Common myeloid progenitor, CD34-positive (primary cell): ENCODE data around the gene DLGAP3.

Source experiments
- CTCF ChIA-PET: fragments of 350-600 bp; sonication (Branson Sonifier 250); formaldehyde crosslinking; loops from one replicate; lab custom pipeline; 2021; ENCODE audit warnings: antibody characterized with exemption; lab: Charles Lee
- POLR2A ChIA-PET: fragments of 350-600 bp; sonication (Branson Sonifier 250); formaldehyde crosslinking; loops from one replicate; lab custom pipeline; 2021; ENCODE audit warnings: antibody characterized with exemption; lab: Charles Lee
- DNase-seq, 3 donors: peaks; one replicate each; pipeline versions ENCODE4 v3.0.0 to v3.0.0-alpha.2; 2013
- H3K27ac ChIP-seq, 2 experiments: 1 replicate in 1 of 2; 2 replicates in 1 of 2; pipeline ENCODE4 v1.7.0; 2013; ENCODE audit warnings: inconsistent platforms in 2 of 2, low read length in 2 of 2, mild to moderate bottlenecking in 2 of 2, low read depth in 1 of 2, moderate library complexity in 1 of 2; ENCODE audit not compliant: severe bottlenecking in 2 of 2, insufficient read depth in 1 of 2, poor library complexity in 1 of 2
- H3K27me3 ChIP-seq, 5 experiments: replicated peaks in 2 of 5; 1 replicate in 3 of 5; 2 replicates in 2 of 5; pipeline versions ENCODE4 v1.6.1 to v1.7.0; 2013; ENCODE audit warnings: low read length in 4 of 5, mild to moderate bottlenecking in 2 of 5, moderate library complexity in 2 of 5, inconsistent platforms in 1 of 5; ENCODE audit not compliant: insufficient read depth in 5 of 5, control insufficient read depth in 4 of 5
- H3K36me3 ChIP-seq, 4 experiments: 1 replicate in 2 of 4; 2 replicates in 2 of 4; pipeline versions ENCODE4 v1.6.1 to v1.7.0; 2013; ENCODE audit warnings: low read length in 3 of 4, control low read depth in 1 of 4, mild to moderate bottlenecking in 1 of 4; ENCODE audit not compliant: control insufficient read depth in 4 of 4, insufficient read depth in 4 of 4
- H3K4me1 ChIP-seq, 4 experiments: 1 replicate in 3 of 4; 2 replicates in 1 of 4; pipeline versions ENCODE4 v1.6.1 to v1.7.1; 2013; ENCODE audit warnings: low read length in 3 of 4, mild to moderate bottlenecking in 3 of 4, control low read depth in 1 of 4, inconsistent platforms in 1 of 4, moderate library complexity in 1 of 4; ENCODE audit not compliant: control insufficient read depth in 4 of 4, insufficient read depth in 4 of 4; ENCODE audit errors: control extremely low read depth in 1 of 4
- H3K4me3 ChIP-seq, 7 experiments: 1 replicate in 4 of 7; 2 replicates in 3 of 7; pipeline versions ENCODE4 v1.5.1 to v1.7.0; 2013; ENCODE audit warnings: mild to moderate bottlenecking in 7 of 7, low read length in 6 of 7, moderate library complexity in 6 of 7, inconsistent platforms in 2 of 7, low read depth in 2 of 7, control low read depth in 1 of 7; ENCODE audit not compliant: insufficient read depth in 4 of 7, control insufficient read depth in 1 of 7; ENCODE audit errors: extremely low read depth in 1 of 7
- H3K9me3 ChIP-seq, 5 experiments: 1 replicate in 4 of 5; 2 replicates in 1 of 5; pipeline versions ENCODE4 v1.6.1 to v1.7.1; 2013; ENCODE audit warnings: low read length in 4 of 5, mild to moderate bottlenecking in 2 of 5, inconsistent platforms in 1 of 5, low read depth in 1 of 5, moderate library complexity in 1 of 5; ENCODE audit not compliant: control insufficient read depth in 4 of 5, insufficient read depth in 2 of 5; ENCODE audit errors: control extremely low read depth in 1 of 5
- WGBS: methylation state at CpG from one replicate; pipeline ENCODE4 v1.1.5; 2013; ENCODE audit not compliant: insufficient coverage; 5-methylcytosine and 5-hydroxymethylcytosine counted together

Gene DLGAP3

GRCh38 chr1:34929853-34930701 lies 627 bp upstream of the DLGAP3 start:
- peaks cover 0 to 17% (median 15%) of the 10 kb centered on the region in 4 experiments for H3K4me1 ChIP-seq
- no peaks in the 10 kb centered on the region for H3K9me3 ChIP-seq
- H3K4me3 ChIP-seq = peak overlapping the region in 6 of 7 experiments; percentile 19 to 72 (median 54)
- POLR2A ChIA-PET = no interaction called here
- DNase-seq = peak in 1 of 3 donors; percentile 6
- H3K27me3 ChIP-seq = peaks cover 17 to 84% (median 30%) of the 10 kb centered on the region in 5 experiments
- WGBS = 2% methylated on average over 35 of the region's 61 CpGs
- H3K27ac ChIP-seq = no peak overlapping the region
- CTCF ChIA-PET = interaction anchor here (1.3 kb wide), 1 partner anchor 7 kb away, joined by 4 read pairs; no protein-coding TSS in a partner anchor
- H3K36me3 ChIP-seq = no peaks in the 10 kb centered on the region

GRCh38 chr1:34928699-34929496 lies 552 bp downstream of the DLGAP3 start:
- 2% methylated on average over 47 of the region's 66 CpGs for WGBS
- ChIA-PET POLR2A (interaction anchor here (0.6 kb wide), 1 partner anchor 67 kb away, joined by 3 read pairs; no protein-coding TSS in a partner anchor), CTCF (interaction anchor here (1.0 to 1.3 kb wide), 2 partner anchors 8 to 62 kb away, joined by 3 to 4 read pairs; no protein-coding TSS in a partner anchor)
- H3K36me3 ChIP-seq = no peaks in the 10 kb centered on the region
- H3K4me3 ChIP-seq = peak overlapping the region; percentile 1 to 72 (median 55)
- DNase-seq = peak in 2 of 3 donors; percentile 65 to 79
- peaks cover 0 to 17% (median 15%) of the 10 kb centered on the region in 4 experiments for H3K4me1 ChIP-seq
- peaks cover 14 to 89% (median 30%) of the 10 kb centered on the region in 5 experiments for H3K27me3 ChIP-seq
- no peak overlapping the region for H3K27ac ChIP-seq
- H3K9me3 ChIP-seq = no peaks in the 10 kb centered on the region

GRCh38 chr1:34928066-34928696 lies 1.3 kb downstream of the DLGAP3 start:
- no peaks in the 10 kb centered on the region for H3K36me3 ChIP-seq
- POLR2A ChIA-PET = no interaction called here

GRCh38 chr1:34927316-34927715 lies 2.1 kb downstream of the DLGAP3 start:
- Histone ChIP-seq H3K9me3 (no peaks in the 10 kb centered on the region), H3K4me3 (no peak overlapping the region), H3K27ac (no peak overlapping the region), H3K36me3 (no peaks in the 10 kb centered on the region), H3K27me3 (peaks cover 9 to 93% (median 29%) of the 10 kb centered on the region in 5 experiments), H3K4me1 (peaks cover 0 to 17% (median 15%) of the 10 kb centered on the region in 4 experiments)
- WGBS = 67% methylated on average over 2 of the region's 8 CpGs
- CTCF ChIA-PET = no interaction called here
- no peak for DNase-seq
- POLR2A ChIA-PET = no interaction called here

More at GRCh38 chr1:34928066-34928696, 1.3 kb downstream of the DLGAP3 start:
- DNase-seq = peak in 1 of 3 donors; percentile 37
- 100% methylated on average over 1 of the region's 9 CpGs for WGBS
- H3K4me3 ChIP-seq = no peak overlapping the region
- H3K27ac ChIP-seq = no peak overlapping the region
- peaks cover 9 to 90% (median 28%) of the 10 kb centered on the region in 5 experiments for H3K27me3 ChIP-seq
- H3K9me3 ChIP-seq = no peaks in the 10 kb centered on the region
- peaks cover 0 to 17% (median 15%) of the 10 kb centered on the region in 4 experiments for H3K4me1 ChIP-seq
- CTCF ChIA-PET = interaction anchor here (1.0 kb wide), 1 partner anchor 61 kb away, joined by 3 read pairs; no protein-coding TSS in a partner anchor

GRCh38 chr1:34926894-34927293 lies 2.6 kb downstream of the DLGAP3 start:
- no peaks in the 10 kb centered on the region for H3K36me3 ChIP-seq
- DNase-seq = no peak
- no peak overlapping the region for H3K4me3 ChIP-seq
- H3K27me3 ChIP-seq = peaks cover 9 to 90% (median 29%) of the 10 kb centered on the region in 5 experiments
- ChIA-PET CTCF (no interaction called here), POLR2A (no interaction called here)
- H3K4me1 ChIP-seq = peaks cover 0 to 17% (median 15%) of the 10 kb centered on the region in 4 experiments
- no peak overlapping the region for H3K27ac ChIP-seq
- no peaks in the 10 kb centered on the region for H3K9me3 ChIP-seq
- 18% methylated on average over 3 of the region's 5 CpGs for WGBS

- ChIA-PET CTCF (no interaction called here), POLR2A (no interaction called here)
- no peak overlapping the region for H3K27ac ChIP-seq
- no peaks in the 10 kb centered on the region for H3K36me3 ChIP-seq
- H3K9me3 ChIP-seq = no peaks in the 10 kb centered on the region
- DNase-seq = no peak
- H3K4me3 ChIP-seq = no peak overlapping the region
- peaks cover 0 to 17% (median 15%) of the 10 kb centered on the region in 4 experiments for H3K4me1 ChIP-seq
- peaks cover 7 to 86% (median 29%) of the 10 kb centered on the region in 5 experiments for H3K27me3 ChIP-seq
- WGBS = 63% methylated on average over 6 of the region's 6 CpGs
These were observed 3.3 kb downstream of the DLGAP3 start for GRCh38 chr1:34926156-34926555.
